H1 (cell line): ENCODE measurements around the gene ARHGEF7. TPM values are rescaled to one million over a fixed set of nuclear protein-coding genes. Genes with fewer than 3 reads are reported as not detected.

Experiments
- CTCF ChIA-PET: fragments of 300-600 bp; sonication (Branson Sonifier 250); formaldehyde crosslinking; loops from one replicate; lab custom pipeline; 2021; ENCODE audit not compliant: partially characterized antibody; lab: Charles Lee
- POLR2A ChIA-PET: fragments of 300-600 bp; sonication (Branson Sonifier 250); formaldehyde crosslinking; loops from one replicate; lab custom pipeline; 2021; ENCODE audit warnings: inconsistent platforms; ENCODE audit not compliant: partially characterized antibody; lab: Charles Lee
- DNase-seq, 2 experiments: peaks; one replicate each; pipeline versions ENCODE4 v3.0.0 to v3.0.0-alpha.2; 2010 to 2022; ENCODE audit warnings: low spot score in 2 of 2, low read depth in 1 of 2, mixed read lengths in 1 of 2
- FAIRE-seq: peaks from 2 replicates; lab custom pipeline; 2011; peaks lifted over from hg19 to GRCh38; lab: Jason Lieb, UNC
- H2AFZ ChIP-seq: 2 replicates; pipeline ENCODE4 v1.8.1; 2012; ENCODE audit warnings: low read length, inconsistent platforms
- H2AK5ac ChIP-seq: 2 replicates; pipeline ENCODE4 v1.6.1; 2013; ENCODE audit warnings: low read depth, low read length
- H2BK120ac ChIP-seq: replicated peaks from 2 replicates; pipeline ENCODE3; 2013; ENCODE audit warnings: low read depth, low read length, inconsistent platforms
- H2BK12ac ChIP-seq: 2 replicates; pipeline ENCODE4 v1.6.1; 2013; ENCODE audit warnings: low read depth, low read length
- H2BK15ac ChIP-seq: 2 replicates; pipeline ENCODE4 v1.6.1; 2013; ENCODE audit warnings: low read length
- H2BK20ac ChIP-seq: 2 replicates; pipeline ENCODE4 v1.6.1; 2013; ENCODE audit warnings: low read length
- H2BK5ac ChIP-seq: 2 replicates; pipeline ENCODE4 v1.6.1; 2013; ENCODE audit warnings: low read depth, low read length
- H3K14ac ChIP-seq: 2 replicates; pipeline ENCODE4 v1.6.1; 2013; ENCODE audit warnings: inconsistent platforms; ENCODE audit not compliant: insufficient read length
- H3K18ac ChIP-seq: 2 replicates; pipeline ENCODE4 v1.6.1; 2013; ENCODE audit warnings: low read length; ENCODE audit errors: extremely low read depth
- H3K23ac ChIP-seq: 2 replicates; pipeline ENCODE4 v1.6.1; 2013; ENCODE audit warnings: inconsistent platforms; ENCODE audit not compliant: insufficient read length
- H3K23me2 ChIP-seq: 2 replicates; pipeline ENCODE4 v1.6.1; 2013; ENCODE audit warnings: low read depth, low read length
- H3K27ac ChIP-seq: 2 replicates; pipeline ENCODE4 v1.6.1; 2011; ENCODE audit warnings: low read depth, low read length, inconsistent platforms
- H3K27me3 ChIP-seq, 4 experiments: replicated peaks in 1 of 4; 1 replicate in 1 of 4; 2 replicates in 3 of 4; pipeline versions ENCODE4 v1.6.1 to v1.8.1; 2011 to 2013; ENCODE audit warnings: low read length in 3 of 4, mild to moderate bottlenecking in 3 of 4, inconsistent platforms in 2 of 4, mixed read lengths in 2 of 4, moderate library complexity in 1 of 4; ENCODE audit not compliant: control insufficient read depth in 3 of 4, insufficient read depth in 3 of 4; ENCODE audit errors: extremely low read depth in 1 of 4
- H3K36me3 ChIP-seq, 4 experiments: 2 replicates each; pipeline versions ENCODE4 v1.6.1 to v1.8.1; 2011 to 2013; ENCODE audit warnings: mild to moderate bottlenecking in 4 of 4, low read length in 3 of 4, moderate library complexity in 2 of 4, control low read depth in 1 of 4, inconsistent platforms in 1 of 4; ENCODE audit not compliant: insufficient read depth in 4 of 4, control insufficient read depth in 2 of 4
- H3K4ac ChIP-seq: replicated peaks from 2 replicates; pipeline ENCODE3; 2013; ENCODE audit warnings: low read length, low read depth, mixed read lengths, inconsistent platforms; ENCODE audit not compliant: insufficient read length
- H3K4me1 ChIP-seq, 4 experiments: replicated peaks in 1 of 4; 1 replicate in 1 of 4; 2 replicates in 3 of 4; pipeline versions ENCODE4 v1.6.1 to v1.8.1; 2011 to 2013; ENCODE audit warnings: low read length in 3 of 4, inconsistent platforms in 2 of 4, mixed read lengths in 1 of 4; ENCODE audit not compliant: insufficient read depth in 4 of 4, control insufficient read depth in 3 of 4
- H3K4me2 ChIP-seq, 2 experiments: 2 replicates each; pipeline versions ENCODE4 v1.6.1 to v1.8.1; 2011 to 2013; ENCODE audit warnings: low read depth in 2 of 2, low read length in 2 of 2, control low read depth in 1 of 2, inconsistent platforms in 1 of 2, mild to moderate bottlenecking in 1 of 2; ENCODE audit not compliant: insufficient read depth in 1 of 2
- H3K4me3 ChIP-seq, 4 experiments: fragments of 200-600, 300-600 bp in 1 of 4; sonication (generic), shearing (Covaris generic), sonication (Bioruptor Twin) in 1 of 4; 2 replicates each; pipeline versions ENCODE4 v1.5.1 to v1.8.1; 2011 to 2016; ENCODE audit warnings: low read length in 4 of 4, low read depth in 3 of 4, control low read depth in 2 of 4, inconsistent platforms in 2 of 4, mild to moderate bottlenecking in 2 of 4, mixed read lengths in 1 of 4, moderate library complexity in 1 of 4; ENCODE audit not compliant: insufficient read depth in 2 of 4; ENCODE audit errors: extremely low read depth in 1 of 4
- H3K56ac ChIP-seq: replicated peaks from 2 replicates; pipeline ENCODE3; 2013; ENCODE audit warnings: low read depth, mild to moderate bottlenecking, mixed read lengths, low read length, inconsistent platforms; ENCODE audit not compliant: insufficient read length
- H3K79me1 ChIP-seq: 2 replicates; pipeline ENCODE4 v1.6.1; 2013; ENCODE audit warnings: low read depth, low read length, control low read depth
- H3K79me2 ChIP-seq, 2 experiments: 2 replicates each; pipeline versions ENCODE4 v1.6.1 to v1.8.1; 2012 to 2013; ENCODE audit warnings: low read length in 2 of 2, mild to moderate bottlenecking in 2 of 2, inconsistent platforms in 1 of 2; ENCODE audit not compliant: insufficient read depth in 2 of 2, control insufficient read depth in 1 of 2
- H3K9ac ChIP-seq, 4 experiments: replicated peaks in 1 of 4; 1 replicate in 1 of 4; 2 replicates in 3 of 4; pipeline versions ENCODE4 v1.6.1 to v1.8.1; 2011 to 2013; ENCODE audit warnings: low read depth in 3 of 4, low read length in 3 of 4, control low read depth in 2 of 4, mild to moderate bottlenecking in 2 of 4, moderate library complexity in 2 of 4, inconsistent platforms in 1 of 4; ENCODE audit errors: extremely low read depth in 1 of 4
- H3K9me3 ChIP-seq, 2 experiments: 2 replicates each; pipeline versions ENCODE4 v1.6.1 to v1.8.1; 2012 to 2013; ENCODE audit warnings: mild to moderate bottlenecking in 2 of 2, moderate library complexity in 2 of 2, control low read depth in 1 of 2, inconsistent platforms in 1 of 2, low read depth in 1 of 2, low read length in 1 of 2, mixed read lengths in 1 of 2; ENCODE audit not compliant: insufficient read depth in 2 of 2
- H4K20me1 ChIP-seq, 2 experiments: replicated peaks in 1 of 2; 2 replicates each; pipeline versions ENCODE3 to v1.8.1; 2011 to 2013; ENCODE audit warnings: inconsistent platforms in 2 of 2, low read length in 2 of 2, mild to moderate bottlenecking in 1 of 2; ENCODE audit not compliant: insufficient read depth in 2 of 2, control insufficient read depth in 1 of 2
- H4K5ac ChIP-seq: 2 replicates; pipeline ENCODE4 v1.6.1; 2013; ENCODE audit warnings: low read length, low read depth, mixed read lengths, inconsistent platforms; ENCODE audit not compliant: insufficient read length
- H4K8ac ChIP-seq: 2 replicates; pipeline ENCODE4 v1.8.0; 2013; ENCODE audit warnings: mild to moderate bottlenecking, moderate library complexity, low read length, inconsistent platforms; ENCODE audit not compliant: insufficient read depth; ENCODE audit errors: extremely low read depth
- H4K91ac ChIP-seq: replicated peaks from 2 replicates; pipeline ENCODE3; 2013; ENCODE audit warnings: low read length, mixed read lengths, inconsistent platforms; ENCODE audit not compliant: insufficient read length
- BACH1 ChIP-seq: IDR thresholded peaks from 2 replicates; pipeline ENCODE4 v1.6.1; 2012; ENCODE audit warnings: low read length, improper control_type of control experiment
- CBX8 ChIP-seq: fragments of 300-800, 300-1000 bp; sonication (generic); IDR thresholded peaks from 2 replicates; pipeline ENCODE4 v1.7.1; 2016; ENCODE audit warnings: low read depth, low read length, borderline replicate concordance
- GTF2F1 ChIP-seq: IDR thresholded peaks from 2 replicates; pipeline ENCODE4 v1.6.1; 2012; ENCODE audit warnings: low read depth, low read length, improper control_type of control experiment, borderline replicate concordance
- WGBS, 2 experiments: shearing (Covaris generic) in 1 of 2; methylation state at CpG; one replicate each; pipeline versions ENCODE4 v1.1.6 to v1.1.7; 2013 to 2015; ENCODE audit warnings: low lambda C conversion rate in 2 of 2, mixed read lengths in 2 of 2, inconsistent platforms in 1 of 2, low coverage in 1 of 2, missing lambda C conversion rate in 1 of 2; ENCODE audit not compliant: insufficient replicate concordance in 2 of 2, insufficient coverage in 1 of 2, insufficient read length in 1 of 2; ENCODE audit errors: extremely low coverage in 1 of 2, missing lambda C conversion rate in 1 of 2; 5-methylcytosine and 5-hydroxymethylcytosine counted together
- polyA plus RNA-seq, 7 experiments: library from polyadenylated mRNA; depleted of rRNA in 3 of 7; stranded (reverse) in 5 of 7; unstranded in 2 of 7; fragments of >200 nt in 5 of 7; fragments of 200-250 nt in 2 of 7; gene quantifications; 1 replicate in 5 of 7; 2 replicates in 1 of 7; 4 replicates in 1 of 7; pipeline versions ENCODE4 v1.2.1 to v1.2.3, GENCODE V29; 2011 to 2013; ENCODE audit warnings: missing spikeins in 2 of 7, mixed read lengths in 2 of 7
- total RNA-seq: library from RNA; stranded (reverse); fragmentation: NEBNext Ultra II Directional; extraction: Animal tissue kit (Norgen Biotek cat#: 25700); gene quantifications from 2 replicates; pipeline ENCODE4 v1.2.1, GENCODE V29; 2021
- TF ChIP-seq, protein P1 (sequence below): IDR thresholded peaks from 2 replicates; pipeline ENCODE4 v1.6.1; 2012; ENCODE audit warnings: inconsistent platforms

ARHGEF7 gene
- total and polyA plus RNA-seq, 2 of the 8 experiments (the other 6 are each of a cell fraction or from before 2014, with no cell fraction given) = 26.2 to 56.5 TPM

- no peaks in the 10 kb centered on the region for H3K79me2 ChIP-seq
- H3K4me3 ChIP-seq = no peak overlapping the region
- H2AFZ ChIP-seq = no peak overlapping the region
- no peaks in the 10 kb centered on the region for H3K79me1 ChIP-seq
- H3K9ac ChIP-seq = no peak overlapping the region
- DNase-seq = no peak
- H2BK120ac ChIP-seq = no peak overlapping the region
- no peak overlapping the region for H2BK5ac ChIP-seq
- H3K18ac ChIP-seq = no peak overlapping the region
- H4K20me1 ChIP-seq = no peaks in the 10 kb centered on the region
- no peak overlapping the region for H3K14ac ChIP-seq
- H3K27ac ChIP-seq = no peak overlapping the region
- TF ChIP-seq CBX8 = no peak
- TF ChIP-seq GTF2F1 = no peak
- TF ChIP-seq, protein P1, sequence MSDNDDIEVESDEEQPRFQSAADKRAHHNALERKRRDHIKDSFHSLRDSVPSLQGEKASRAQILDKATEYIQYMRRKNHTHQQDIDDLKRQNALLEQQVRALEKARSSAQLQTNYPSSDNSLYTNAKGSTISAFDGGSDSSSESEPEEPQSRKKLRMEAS = no peak
- no peak for TF ChIP-seq BACH1
- peaks cover 12 to 63% (median 42%) of the 10 kb centered on the region in 4 experiments; a peak in 5 of 8 replicates for H3K36me3 ChIP-seq
- H3K4me1 ChIP-seq = no peaks in the 10 kb centered on the region
- no peak overlapping the region for H4K8ac ChIP-seq
- H3K23me2 ChIP-seq = no peaks in the 10 kb centered on the region
- no peak overlapping the region for H3K56ac ChIP-seq
- CTCF ChIA-PET = interaction anchor here (1.0 to 1.4 kb wide), 3 partner anchors 13 to 53 kb away, joined by 3 to 5 read pairs (median 3); no protein-coding TSS in a partner anchor
- H2BK15ac ChIP-seq = no peak overlapping the region
- H3K9me3 ChIP-seq = 0 out of 4 replicates have a peak, but pooled peaks cover 0 to 4% of the 10 kb centered on the region in 2 experiments
- no peak overlapping the region for H2BK12ac ChIP-seq
- H3K4me2 ChIP-seq = no peak overlapping the region
- no peaks in the 10 kb centered on the region for H3K27me3 ChIP-seq
- no peak overlapping the region for H3K23ac ChIP-seq
- no peak for FAIRE-seq
- H4K91ac ChIP-seq = no peak overlapping the region
- H2BK20ac ChIP-seq = no peak overlapping the region
- H2AK5ac ChIP-seq = no peak overlapping the region
- H3K4ac ChIP-seq = no peak overlapping the region
- WGBS, 2 experiments = 92% methylated on average over 20 of the region's 20 CpGs; no CpG with 5 or more reads in 1 of the 2 experiments
- POLR2A ChIA-PET = no interaction called here
- no peak overlapping the region for H4K5ac ChIP-seq
These were observed 189.6 kb downstream of the ARHGEF7 start for GRCh38 chr13:111304603-111305289.
